RWPE2 (cell line): ENCODE measurements around the gene CD247.

Experiments used
- ATAC-seq: fragments of 200-7000 bp; cut with Tn5 transposase; 3 replicates; pipeline ENCODE4 v1.9.1; 2021; ENCODE audit warnings: low read depth
- DNase-seq: peaks from one replicate; pipeline ENCODE4 v3.0.0-alpha.2; 2020; ENCODE audit warnings: low spot score
- H3K27ac ChIP-seq: fragments of 450-650 bp; 2 replicates; pipeline ENCODE4 v1.5.1; 2017; ENCODE audit warnings: mild to moderate bottlenecking; ENCODE audit not compliant: poor library complexity, severe bottlenecking
- H3K27me3 ChIP-seq: fragments of 250-450 bp; sonication (Bioruptor Pico); 2 replicates; pipeline ENCODE4 v1.5.1; 2021; ENCODE audit warnings: mild to moderate bottlenecking, moderate library complexity; ENCODE audit not compliant: insufficient read depth, poor library complexity, severe bottlenecking
- H3K36me3 ChIP-seq: fragments of 250-450 bp; sonication (Bioruptor Pico); 2 replicates; pipeline ENCODE4 v1.5.1; 2020; ENCODE audit warnings: low read depth, mild to moderate bottlenecking, moderate library complexity
- H3K4me1 ChIP-seq: fragments of 250-450 bp; sonication (Bioruptor Pico); 2 replicates; pipeline ENCODE4 v1.5.1; 2021; ENCODE audit warnings: mild to moderate bottlenecking, moderate library complexity; ENCODE audit not compliant: insufficient read depth, poor library complexity, severe bottlenecking
- H3K4me3 ChIP-seq: fragments of 250-450 bp; sonication (Bioruptor Pico); 2 replicates; pipeline ENCODE4 v1.5.1; 2021; ENCODE audit warnings: mild to moderate bottlenecking, moderate library complexity; ENCODE audit not compliant: severe bottlenecking
- H3K9me3 ChIP-seq: fragments of 250-450 bp; sonication (Bioruptor Pico); 2 replicates; pipeline ENCODE4 v1.5.1; 2021; ENCODE audit warnings: mild to moderate bottlenecking, moderate library complexity; ENCODE audit not compliant: severe bottlenecking
- CTCF ChIP-seq: fragments of 450-650 bp; IDR thresholded peaks from one replicate; pipeline ENCODE4 v1.5.1; 2017; ENCODE audit warnings: mild to moderate bottlenecking, moderate library complexity; ENCODE audit not compliant: poor library complexity, severe bottlenecking

Gene CD247

GRCh38 chr1:167554028-167554779, 35.9 kb upstream of the CD247 start:
- ATAC-seq = no peak
- H3K4me3 ChIP-seq = peak overlapping the region; percentile 72
- no peak for TF ChIP-seq CTCF
- no peak for DNase-seq
- no peaks in the 10 kb centered on the region for H3K9me3 ChIP-seq
- H3K27me3 ChIP-seq = no peaks in the 10 kb centered on the region
- H3K27ac ChIP-seq = no peak overlapping the region
- no peaks in the 10 kb centered on the region for H3K36me3 ChIP-seq
- H3K4me1 ChIP-seq = peaks cover 9% of the 10 kb centered on the region

GRCh38 chr1:167553136-167554027, 35.1 kb upstream of the CD247 start, which contains the start of gene CREG1:
TSS of gene CREG1 (minus strand) at chr1:167553762.
- TF ChIP-seq CTCF = no peak
- H3K27me3 ChIP-seq = no peaks in the 10 kb centered on the region
- peak within 1 kb of the TSS; percentile 22 for H3K27ac ChIP-seq
- H3K36me3 ChIP-seq = no peaks in the 10 kb centered on the region
- ATAC-seq (peak; percentile 97), DNase-seq (peak; percentile 92)
- H3K4me3 ChIP-seq = peak within 1 kb of the TSS; percentile 72
- H3K9me3 ChIP-seq = no peaks in the 10 kb centered on the region
- peaks cover 12% of the 10 kb centered on the region for H3K4me1 ChIP-seq

- no peaks in the 10 kb centered on the region for H3K27me3 ChIP-seq
- ATAC-seq (no peak), DNase-seq (no peak)
- no peak overlapping the region for H3K4me3 ChIP-seq
- no peak overlapping the region for H3K27ac ChIP-seq
- peaks cover 14% of the 10 kb centered on the region for H3K4me1 ChIP-seq
- H3K9me3 ChIP-seq = no peaks in the 10 kb centered on the region
- no peak for TF ChIP-seq CTCF
- H3K36me3 ChIP-seq = peaks cover 16% of the 10 kb centered on the region
Observed at GRCh38 chr1:167551362-167551761, 33.0 kb upstream of the CD247 start.

- Histone ChIP-seq H3K4me1 (peaks cover 19% of the 10 kb centered on the region), H3K36me3 (peaks cover 16% of the 10 kb centered on the region), H3K9me3 (no peaks in the 10 kb centered on the region), H3K27me3 (no peaks in the 10 kb centered on the region), H3K4me3 (no peak overlapping the region), H3K27ac (no peak overlapping the region)
- DNase-seq = no peak
- TF ChIP-seq CTCF = no peak
- ATAC-seq = no peak
Observed at GRCh38 chr1:167548059-167548932, 30.0 kb upstream of the CD247 start.
